HepG2 (cell line): ENCODE measurements around the gene PLCB4. TPM values are rescaled to one million over a fixed set of nuclear protein-coding genes. Genes with fewer than 3 reads are reported as not detected.

Source experiments
- ATAC-seq: fragments of 200-7000 bp; cut with Tn5 transposase; 3 replicates; pipeline ENCODE4 v1.9.1; 2020; ENCODE audit warnings: mild to moderate bottlenecking, moderate library complexity
- BruUV-seq: library from RNA; stranded (reverse); fragments of 400-500 nt; replicated peaks from 2 replicates; lab custom pipeline; 2021; lab: Mats Ljungman, UMichigan
- CTCF ChIA-PET: fragments of 300-600 bp; formaldehyde crosslinking; extraction: SDS; loops from one replicate; lab custom pipeline; 2021; ENCODE audit warnings: low total read pairs, inconsistent platforms, low intra/inter-chr PET ratio; lab: Yijun Ruan, JAX
- POLR2A ChIA-PET: fragments of 350-600 bp; sonication (Branson Sonifier 250); formaldehyde crosslinking; loops from one replicate; lab custom pipeline; 2020; ENCODE audit warnings: antibody characterized with exemption, inconsistent platforms; lab: Yijun Ruan, JAX
- DNase-seq: peaks from one replicate; pipeline ENCODE4 v3.0.0-alpha.2; 2015; ENCODE audit warnings: low spot score
- FAIRE-seq: peaks from 3 replicates; lab custom pipeline; 2011; peaks lifted over from hg19 to GRCh38; lab: Jason Lieb, UNC
- H2AFZ ChIP-seq: one replicate; pipeline ENCODE4 v1.6.1; 2011; ENCODE audit warnings: low read length, inconsistent platforms
- H3K27ac ChIP-seq: fragments of 300-600 bp; 3 replicates; pipeline ENCODE4 v1.8.0; 2011; ENCODE audit warnings: mixed run types, mild to moderate bottlenecking, mixed read lengths, low read length, inconsistent platforms; ENCODE audit not compliant: insufficient read depth; ENCODE audit errors: extremely low read length
- H3K27me3 ChIP-seq, 2 experiments: fragments of 200-600 bp in 1 of 2; 2 replicates in 1 of 2; 3 replicates in 1 of 2; pipeline versions ENCODE4 v1.6.0 to v1.8.0; 2011; ENCODE audit warnings: low read length in 2 of 2, mild to moderate bottlenecking in 2 of 2, moderate library complexity in 2 of 2, inconsistent platforms in 1 of 2; ENCODE audit not compliant: insufficient read depth in 2 of 2, control insufficient read depth in 1 of 2
- H3K36me3 ChIP-seq, 2 experiments: fragments of 200-600 bp in 1 of 2; replicated peaks in 1 of 2; 2 replicates in 1 of 2; 3 replicates in 1 of 2; pipeline versions ENCODE4 v1.5.1 to v1.8.0; 2011; ENCODE audit warnings: low read length in 2 of 2, inconsistent platforms in 1 of 2; ENCODE audit not compliant: insufficient read depth in 2 of 2, control insufficient read depth in 1 of 2
- H3K4me1 ChIP-seq: 2 replicates; pipeline ENCODE4 v1.5.1; 2012; ENCODE audit warnings: low read length, inconsistent platforms; ENCODE audit not compliant: insufficient read depth
- H3K4me2 ChIP-seq: 2 replicates; pipeline ENCODE4 v1.6.0; 2011; ENCODE audit warnings: low read depth, low read length, inconsistent platforms
- H3K4me3 ChIP-seq, 3 experiments: fragments of 200-600 bp in 1 of 3; sonication (generic), shearing (Covaris generic) in 1 of 3; replicated peaks in 1 of 3; 2 replicates each; pipeline ENCODE4 v1.5.1; 2011 to 2016; ENCODE audit warnings: low read length in 3 of 3, inconsistent platforms in 2 of 3, low read depth in 2 of 3, mild to moderate bottlenecking in 2 of 3, control low read depth in 1 of 3, mixed read lengths in 1 of 3; ENCODE audit not compliant: insufficient read depth in 1 of 3
- H3K79me2 ChIP-seq: one replicate; pipeline ENCODE4 v1.6.1; 2011; ENCODE audit warnings: low read length, inconsistent platforms; ENCODE audit not compliant: insufficient read depth
- H3K9ac ChIP-seq: 2 replicates; pipeline ENCODE4 v1.6.0; 2011; ENCODE audit warnings: mild to moderate bottlenecking, low read depth, low read length, inconsistent platforms; ENCODE audit not compliant: insufficient read depth
- H3K9me3 ChIP-seq: 2 replicates; pipeline ENCODE4 v1.5.1; 2012; ENCODE audit warnings: mild to moderate bottlenecking, low read length
- H4K20me1 ChIP-seq: 2 replicates; pipeline ENCODE4 v1.6.0; 2011; ENCODE audit warnings: inconsistent platforms, mild to moderate bottlenecking, low read length, moderate library complexity; ENCODE audit not compliant: insufficient read depth
- MAFF ChIP-seq: IDR thresholded peaks from 2 replicates; pipeline ENCODE4 v1.6.1; 2011; ENCODE audit warnings: low read depth, low read length, improper control_type of control experiment
- MAFK ChIP-seq, 2 experiments: IDR thresholded peaks in 1 of 2; conservative IDR thresholded peaks in 1 of 2; 2 replicates each; pipeline ENCODE4 v1.6.1; 2011; ENCODE audit warnings: improper control_type of control experiment in 2 of 2, low read length in 2 of 2
- MEIS2 ChIP-seq: sonication (generic); formaldehyde crosslinking; IDR thresholded peaks from 2 replicates; pipeline ENCODE4 v1.9.0; 2021; ENCODE audit warnings: mild to moderate bottlenecking, missing genetic modification reagents
- RELA ChIP-seq: sonication (generic); formaldehyde crosslinking; IDR thresholded peaks from 2 replicates; pipeline ENCODE4 v1.4.0; 2020; ENCODE audit warnings: missing genetic modification reagents
- THYN1 ChIP-seq: sonication (generic); formaldehyde crosslinking; IDR thresholded peaks from 2 replicates; pipeline ENCODE4 v1.8.1; 2023; ENCODE audit warnings: low read depth, mild to moderate bottlenecking, moderate library complexity, missing genetic modification reagents, borderline replicate concordance
- ZBTB8A ChIP-seq: sonication (generic); formaldehyde crosslinking; IDR thresholded peaks from 2 replicates; pipeline ENCODE4 v1.4.0; 2020; ENCODE audit warnings: mild to moderate bottlenecking, low read depth, missing genetic modification reagents, borderline replicate concordance
- ZEB1 ChIP-seq: IDR thresholded peaks from 2 replicates; pipeline ENCODE4 v1.6.1; 2012; ENCODE audit warnings: mild to moderate bottlenecking, low read depth, inconsistent platforms; ENCODE audit not compliant: insufficient replicate concordance
- ZFP41 ChIP-seq: sonication (generic); formaldehyde crosslinking; IDR thresholded peaks from 2 replicates; pipeline ENCODE4 v1.4.0; 2020; ENCODE audit warnings: mild to moderate bottlenecking, missing genetic modification reagents, borderline replicate concordance
- ZNF558 ChIP-seq: sonication (generic); formaldehyde crosslinking; IDR thresholded peaks from 2 replicates; pipeline ENCODE4 v1.9.0; 2022; ENCODE audit warnings: mild to moderate bottlenecking, missing genetic modification reagents, borderline replicate concordance
- ZNF615 ChIP-seq: sonication (generic); formaldehyde crosslinking; IDR thresholded peaks from 2 replicates; pipeline ENCODE4 v1.5.0; 2020; ENCODE audit warnings: mild to moderate bottlenecking, missing genetic modification reagents, borderline replicate concordance
- in situ Hi-C: cut with HindIII; loops from 2 replicates; pipeline ENCODE4 v1.10.0; 2017; ENCODE audit warnings: low pct_unique_long_range_greater_than_20kb; ENCODE audit not compliant: extremely low pct_ligation_motif_present
- intact Hi-C: fragments of 100-400 bp; cut with micrococcal nuclease; formaldehyde crosslinking; loops from one replicate; pipeline ENCODE4 v1.10.0; 2022; ENCODE audit not compliant: unreplicated experiment
- polyA plus RNA-seq, 8 experiments: library from polyadenylated mRNA; depleted of rRNA in 3 of 8; stranded (reverse) in 7 of 8; unstranded in 1 of 8; fragments of >200 nt; fragmentation: Illumina TruSeq in 4 of 8; extraction: Trizol in 4 of 8; gene quantifications; 2 replicates each; pipeline versions ENCODE4 v1.2.1 to v1.2.3, GENCODE V29; 2011 to 2016; ENCODE audit warnings: low read depth in 4 of 8, missing spikeins in 1 of 8, mixed read lengths in 1 of 8; ENCODE audit not compliant: insufficient read depth in 1 of 8
- total RNA-seq, 5 experiments: library from RNA; depleted of rRNA; stranded (reverse); fragments of >200 nt; fragmentation: Illumina TruSeq; extraction: Trizol; gene quantifications; 2 replicates each; pipeline ENCODE4 v1.2.3, GENCODE V29; 2016; ENCODE audit warnings: low read depth in 1 of 5
- TF ChIP-seq, protein P1 (sequence below): sonication (generic); formaldehyde crosslinking; IDR thresholded peaks from 2 replicates; pipeline ENCODE4 v1.8.0; 2022; ENCODE audit warnings: missing genetic modification reagents, mild to moderate bottlenecking, moderate library complexity, borderline replicate concordance
- TF ChIP-seq, protein P2 (sequence below): sonication (generic); formaldehyde crosslinking; IDR thresholded peaks from 2 replicates; pipeline ENCODE4 v1.4.0; 2020; ENCODE audit warnings: missing genetic modification reagents
- TF ChIP-seq, protein P3 (sequence below): sonication (generic); formaldehyde crosslinking; IDR thresholded peaks from 2 replicates; pipeline ENCODE4 v1.5.0; 2020; ENCODE audit warnings: mild to moderate bottlenecking, missing genetic modification reagents, moderate library complexity
- TF ChIP-seq, protein P4 (sequence below): sonication (generic); formaldehyde crosslinking; IDR thresholded peaks from 2 replicates; pipeline ENCODE4 v1.5.0; 2020; ENCODE audit warnings: missing genetic modification reagents, mild to moderate bottlenecking, borderline replicate concordance

PLCB4 gene
- total and polyA plus RNA-seq, 2 of the 13 experiments (the other 11 are each of a cell fraction or from before 2014, with no cell fraction given) = 0.01 TPM; not detected in 1

DNA sequence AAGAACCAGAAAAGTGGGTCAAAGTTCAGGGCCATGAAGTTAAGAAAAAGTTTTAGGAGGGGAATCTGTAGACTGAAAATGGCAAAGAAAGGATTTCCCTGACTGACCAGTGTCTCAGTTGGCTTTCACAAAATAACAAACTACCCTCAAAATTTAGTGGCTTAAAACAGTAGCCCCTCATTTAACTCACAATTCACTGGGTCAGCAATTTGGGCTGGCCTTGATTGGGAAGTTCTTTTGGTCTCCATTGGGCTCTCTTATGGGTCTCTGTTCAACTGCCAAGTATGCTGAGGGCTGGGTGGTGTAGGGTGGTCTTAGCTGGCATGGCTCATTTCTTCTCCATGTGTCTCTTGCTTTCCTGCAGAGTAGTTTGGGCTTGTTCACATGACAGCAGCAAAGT, 161.5 kb downstream of the PLCB4 start:
- ATAC-seq (no peak), DNase-seq (no peak), FAIRE-seq (no peak)
- BruUV-seq = no TSS peak
- H3K9ac ChIP-seq = no peak overlapping the region
- TF ChIP-seq THYN1 (no peak), ZNF615 (CRISPR knock-in tag) (no peak), ZBTB8A (no peak), MAFK (conservative IDR thresholded peaks at IDR 0.05 in 1 of 2, IDR thresholded peaks at IDR 0.05 in 1 of 2; ENCODE audit: low read length in 2 of 2) (peak; percentile 75 to 80), MEIS2 (CRISPR knock-in tag) (no peak), ZEB1 (no peak), MAFF (peak; percentile 56; the same call in 1 of the 2 replicates), ZFP41 (CRISPR knock-in tag) (no peak), ZNF558 (CRISPR knock-in tag) (no peak), RELA (CRISPR knock-in tag) (no peak)
- TF ChIP-seq, protein P1, sequence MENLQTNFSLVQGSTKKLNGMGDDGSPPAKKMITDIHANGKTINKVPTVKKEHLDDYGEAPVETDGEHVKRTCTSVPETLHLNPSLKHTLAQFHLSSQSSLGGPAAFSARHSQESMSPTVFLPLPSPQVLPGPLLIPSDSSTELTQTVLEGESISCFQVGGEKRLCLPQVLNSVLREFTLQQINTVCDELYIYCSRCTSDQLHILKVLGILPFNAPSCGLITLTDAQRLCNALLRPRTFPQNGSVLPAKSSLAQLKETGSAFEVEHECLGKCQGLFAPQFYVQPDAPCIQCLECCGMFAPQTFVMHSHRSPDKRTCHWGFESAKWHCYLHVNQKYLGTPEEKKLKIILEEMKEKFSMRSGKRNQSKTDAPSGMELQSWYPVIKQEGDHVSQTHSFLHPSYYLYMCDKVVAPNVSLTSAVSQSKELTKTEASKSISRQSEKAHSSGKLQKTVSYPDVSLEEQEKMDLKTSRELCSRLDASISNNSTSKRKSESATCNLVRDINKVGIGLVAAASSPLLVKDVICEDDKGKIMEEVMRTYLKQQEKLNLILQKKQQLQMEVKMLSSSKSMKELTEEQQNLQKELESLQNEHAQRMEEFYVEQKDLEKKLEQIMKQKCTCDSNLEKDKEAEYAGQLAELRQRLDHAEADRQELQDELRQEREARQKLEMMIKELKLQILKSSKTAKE (CRISPR knock-in tag) = no peak
- TF ChIP-seq, protein P2, sequence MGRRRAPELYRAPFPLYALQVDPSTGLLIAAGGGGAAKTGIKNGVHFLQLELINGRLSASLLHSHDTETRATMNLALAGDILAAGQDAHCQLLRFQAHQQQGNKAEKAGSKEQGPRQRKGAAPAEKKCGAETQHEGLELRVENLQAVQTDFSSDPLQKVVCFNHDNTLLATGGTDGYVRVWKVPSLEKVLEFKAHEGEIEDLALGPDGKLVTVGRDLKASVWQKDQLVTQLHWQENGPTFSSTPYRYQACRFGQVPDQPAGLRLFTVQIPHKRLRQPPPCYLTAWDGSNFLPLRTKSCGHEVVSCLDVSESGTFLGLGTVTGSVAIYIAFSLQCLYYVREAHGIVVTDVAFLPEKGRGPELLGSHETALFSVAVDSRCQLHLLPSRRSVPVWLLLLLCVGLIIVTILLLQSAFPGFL = no peak
- TF ChIP-seq, protein P3, sequence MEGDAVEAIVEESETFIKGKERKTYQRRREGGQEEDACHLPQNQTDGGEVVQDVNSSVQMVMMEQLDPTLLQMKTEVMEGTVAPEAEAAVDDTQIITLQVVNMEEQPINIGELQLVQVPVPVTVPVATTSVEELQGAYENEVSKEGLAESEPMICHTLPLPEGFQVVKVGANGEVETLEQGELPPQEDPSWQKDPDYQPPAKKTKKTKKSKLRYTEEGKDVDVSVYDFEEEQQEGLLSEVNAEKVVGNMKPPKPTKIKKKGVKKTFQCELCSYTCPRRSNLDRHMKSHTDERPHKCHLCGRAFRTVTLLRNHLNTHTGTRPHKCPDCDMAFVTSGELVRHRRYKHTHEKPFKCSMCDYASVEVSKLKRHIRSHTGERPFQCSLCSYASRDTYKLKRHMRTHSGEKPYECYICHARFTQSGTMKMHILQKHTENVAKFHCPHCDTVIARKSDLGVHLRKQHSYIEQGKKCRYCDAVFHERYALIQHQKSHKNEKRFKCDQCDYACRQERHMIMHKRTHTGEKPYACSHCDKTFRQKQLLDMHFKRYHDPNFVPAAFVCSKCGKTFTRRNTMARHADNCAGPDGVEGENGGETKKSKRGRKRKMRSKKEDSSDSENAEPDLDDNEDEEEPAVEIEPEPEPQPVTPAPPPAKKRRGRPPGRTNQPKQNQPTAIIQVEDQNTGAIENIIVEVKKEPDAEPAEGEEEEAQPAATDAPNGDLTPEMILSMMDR (CRISPR knock-in tag) = no peak
- TF ChIP-seq, protein P4, sequence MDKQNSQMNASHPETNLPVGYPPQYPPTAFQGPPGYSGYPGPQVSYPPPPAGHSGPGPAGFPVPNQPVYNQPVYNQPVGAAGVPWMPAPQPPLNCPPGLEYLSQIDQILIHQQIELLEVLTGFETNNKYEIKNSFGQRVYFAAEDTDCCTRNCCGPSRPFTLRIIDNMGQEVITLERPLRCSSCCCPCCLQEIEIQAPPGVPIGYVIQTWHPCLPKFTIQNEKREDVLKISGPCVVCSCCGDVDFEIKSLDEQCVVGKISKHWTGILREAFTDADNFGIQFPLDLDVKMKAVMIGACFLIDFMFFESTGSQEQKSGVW = no peak
- no peaks in the 10 kb centered on the region for H3K36me3 ChIP-seq
- H3K27ac ChIP-seq = no peak overlapping the region
- no peaks in the 10 kb centered on the region for H3K79me2 ChIP-seq
- ChIA-PET POLR2A (no interaction called here), CTCF (no interaction called here)
- H3K27me3 ChIP-seq = no peaks in the 10 kb centered on the region
- H2AFZ ChIP-seq = no peak overlapping the region
- no peaks in the 10 kb centered on the region for H3K9me3 ChIP-seq
- H3K4me2 ChIP-seq = no peak overlapping the region
- H3K4me3 ChIP-seq = no peak overlapping the region
- intact Hi-C loops = no loop called here
- in situ Hi-C loops = no loop called here
- H4K20me1 ChIP-seq = no peaks in the 10 kb centered on the region; the same call in 1 of the 2 replicates
- H3K4me1 ChIP-seq = no peaks in the 10 kb centered on the region
